ENCODE results near the gene FNDC3B.

- TF ChIP-seq CTCF (IDR thresholded peaks at IDR 0.05; ENCODE audit: control extremely low read depth in 1 of 3, insufficient read depth in 1 of 3, low read depth in 1 of 3, low read length in 3 of 3) = no peak
- no peak for TF ChIP-seq KDM5A (IDR thresholded peaks at IDR 0.05; ENCODE audit: low read length)
- no peak for TF ChIP-seq CHD2 (IDR thresholded peaks at IDR 0.05; ENCODE audit: low read length)
- no peak for TF ChIP-seq RBBP5 (IDR thresholded peaks at IDR 0.05; ENCODE audit: borderline replicate concordance, low read depth, low read length)
- no peak for TF ChIP-seq CBX8 (IDR thresholded peaks at IDR 0.05; ENCODE audit: borderline replicate concordance, low read depth, low read length)
- TF ChIP-seq SIN3A (conservative IDR thresholded peaks at IDR 0.05 in 1 of 2, IDR thresholded peaks at IDR 0.05 in 1 of 2; ENCODE audit: low read depth in 1 of 2, low read length in 2 of 2) = no peak
- no peak for TF ChIP-seq POLR2A (IDR thresholded peaks at IDR 0.05; ENCODE audit: control extremely low read depth in 1 of 2, low read depth in 2 of 2, low read length in 2 of 2)
These were observed 193.3 kb downstream of the FNDC3B start for GRCh38 chr3:172232579-172233212.
